ENCODE results near the gene THRA. TPM values are rescaled to one million over a fixed set of nuclear protein-coding genes. Genes with fewer than 3 reads are reported as not detected.
A peak's percentile ranks its signal among the peaks of the same experiment; 100 is the strongest.

The THRA gene
- total RNA-seq, 2 donors from 2014 or later = 35.2 to 79.8 TPM

DNA sequence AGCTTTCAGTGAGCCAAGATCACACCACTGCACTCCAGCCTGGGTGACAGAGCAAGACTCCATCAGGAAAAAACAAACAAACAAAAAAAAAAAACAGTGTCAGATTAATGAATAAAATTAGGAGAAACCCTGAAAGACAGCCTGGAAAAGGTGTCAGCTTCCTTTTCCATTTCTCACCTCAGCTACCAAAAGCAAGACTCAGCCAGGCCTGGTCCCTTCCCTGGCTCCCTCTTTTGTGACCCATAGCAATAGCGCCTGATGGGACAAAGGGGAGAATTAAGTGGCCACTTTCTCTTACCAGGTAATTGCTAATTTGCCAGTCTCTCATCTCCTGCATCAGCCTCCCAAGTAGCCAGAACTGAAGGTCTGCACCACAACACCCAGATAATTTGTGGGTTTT is 3.9 kb upstream of the THRA start:
- no peak for DNase-seq (ENCODE audit: low spot score)
- Histone ChIP-seq H3K9me3 (no peaks in the 10 kb centered on the region), H3K27ac (peak overlapping the region; percentile 43 to 74), H3K4me3 (no peak overlapping the region), H3K27me3 (replicated peaks; ENCODE audit: insufficient read depth) (no peaks in the 10 kb centered on the region), H3K4me1 (replicated peaks) (no peaks in the 10 kb centered on the region), H3K36me3 (no peaks in the 10 kb centered on the region)
- intact Hi-C loops (cut with DNase I) = no loop called here
- TF ChIP-seq POLR2AphosphoS5 (IDR thresholded peaks at IDR 0.05) (no peak), POLR2A (IDR thresholded peaks at IDR 0.05) (no peak)
- TF ChIP-seq, protein P1, sequence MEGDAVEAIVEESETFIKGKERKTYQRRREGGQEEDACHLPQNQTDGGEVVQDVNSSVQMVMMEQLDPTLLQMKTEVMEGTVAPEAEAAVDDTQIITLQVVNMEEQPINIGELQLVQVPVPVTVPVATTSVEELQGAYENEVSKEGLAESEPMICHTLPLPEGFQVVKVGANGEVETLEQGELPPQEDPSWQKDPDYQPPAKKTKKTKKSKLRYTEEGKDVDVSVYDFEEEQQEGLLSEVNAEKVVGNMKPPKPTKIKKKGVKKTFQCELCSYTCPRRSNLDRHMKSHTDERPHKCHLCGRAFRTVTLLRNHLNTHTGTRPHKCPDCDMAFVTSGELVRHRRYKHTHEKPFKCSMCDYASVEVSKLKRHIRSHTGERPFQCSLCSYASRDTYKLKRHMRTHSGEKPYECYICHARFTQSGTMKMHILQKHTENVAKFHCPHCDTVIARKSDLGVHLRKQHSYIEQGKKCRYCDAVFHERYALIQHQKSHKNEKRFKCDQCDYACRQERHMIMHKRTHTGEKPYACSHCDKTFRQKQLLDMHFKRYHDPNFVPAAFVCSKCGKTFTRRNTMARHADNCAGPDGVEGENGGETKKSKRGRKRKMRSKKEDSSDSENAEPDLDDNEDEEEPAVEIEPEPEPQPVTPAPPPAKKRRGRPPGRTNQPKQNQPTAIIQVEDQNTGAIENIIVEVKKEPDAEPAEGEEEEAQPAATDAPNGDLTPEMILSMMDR (IDR thresholded peaks at IDR 0.05) = no peak
- WGBS = 95% methylated on average over 1 of the region's 1 CpG

DNA sequence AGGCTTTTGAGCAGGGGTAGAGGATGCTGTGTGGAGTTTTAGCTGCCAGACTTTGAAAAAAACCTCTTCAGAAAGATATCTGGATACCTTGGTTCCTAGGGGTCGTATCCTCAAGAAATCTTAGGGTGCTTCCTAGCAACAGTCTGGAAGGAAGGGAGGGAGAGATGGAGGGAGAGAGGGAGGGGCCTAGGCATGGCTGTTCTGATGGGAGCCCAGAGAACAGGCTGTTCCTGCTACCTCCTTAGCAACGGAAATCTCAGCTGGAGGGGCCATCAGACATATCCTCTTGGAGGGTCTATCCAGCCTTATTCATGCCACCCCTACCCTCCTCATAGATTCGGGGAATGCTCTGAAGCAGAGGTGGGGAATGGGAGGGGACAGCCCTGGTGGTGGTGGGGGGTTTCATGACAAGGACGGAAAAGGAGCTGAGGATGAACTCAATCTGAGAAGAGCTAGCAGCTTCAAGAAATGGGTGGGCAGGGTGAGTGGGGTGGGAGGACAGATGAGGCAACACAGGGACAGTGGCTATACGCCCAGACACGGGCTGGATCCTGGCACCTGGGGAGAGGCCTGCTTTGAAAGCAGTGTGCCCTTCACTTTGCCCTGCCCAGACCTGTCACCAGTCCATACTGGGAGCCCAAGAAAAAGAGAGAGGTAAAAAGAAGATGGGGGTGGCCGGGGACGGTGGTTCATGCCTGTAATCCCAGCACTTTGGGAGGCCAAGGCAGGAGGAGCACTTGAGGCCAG is 2.9 kb upstream of the THRA start:
- no peaks in the 10 kb centered on the region for H3K27me3 ChIP-seq (replicated peaks; ENCODE audit: insufficient read depth)
- no peak overlapping the region for H3K4me3 ChIP-seq
- H3K9me3 ChIP-seq = no peaks in the 10 kb centered on the region
- H3K27ac ChIP-seq = no peak overlapping the region
- WGBS = 58% methylated on average over 8 of the region's 8 CpGs
- intact Hi-C loops (cut with DNase I) = loop anchor here (5.0 kb wide), 3 partner anchors 37 to 107 kb away; no protein-coding TSS in a partner anchor
- H3K4me1 ChIP-seq (replicated peaks) = no peaks in the 10 kb centered on the region
- DNase-seq (ENCODE audit: low spot score) = no peak
- no peaks in the 10 kb centered on the region for H3K36me3 ChIP-seq
- TF ChIP-seq POLR2A (IDR thresholded peaks at IDR 0.05) = no peak
- TF ChIP-seq POLR2AphosphoS5 (IDR thresholded peaks at IDR 0.05) = no peak
- TF ChIP-seq, protein P1 (IDR thresholded peaks at IDR 0.05) = no peak

DNA sequence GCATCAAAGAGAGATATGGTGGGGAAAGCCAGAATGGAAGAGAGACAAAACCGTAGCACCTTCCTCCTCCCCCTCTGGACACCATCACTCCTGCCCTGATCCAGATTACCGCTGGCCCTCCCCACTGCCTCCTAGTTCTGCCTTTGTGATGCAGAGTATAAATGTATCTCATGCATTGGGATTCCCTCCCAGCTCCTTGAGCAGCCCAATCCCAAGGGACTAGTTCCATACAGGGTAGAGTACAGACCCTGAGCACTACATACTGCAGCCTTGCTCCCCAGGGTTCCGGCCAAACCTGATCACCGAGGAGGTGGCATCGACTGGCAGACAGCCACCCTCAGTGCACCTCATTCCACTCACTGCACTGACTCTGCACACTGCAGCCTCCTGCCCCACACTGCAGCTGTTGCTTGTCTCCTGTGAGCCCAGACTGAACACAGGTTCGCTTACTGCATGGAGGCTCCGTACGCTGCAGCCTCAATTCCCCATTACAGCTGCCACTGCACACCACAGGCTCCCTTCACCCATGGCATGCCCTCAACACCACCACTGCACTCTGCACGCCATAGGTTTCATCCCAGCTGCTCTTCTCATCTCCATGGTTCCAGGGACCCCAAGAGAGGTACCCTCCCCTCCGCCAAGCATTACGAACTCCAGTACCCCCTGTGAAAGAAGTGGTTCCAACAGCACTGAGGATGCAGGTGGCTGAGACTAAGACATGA is 1.7 kb upstream of the THRA start:
- H3K27me3 ChIP-seq (replicated peaks; ENCODE audit: insufficient read depth) = no peaks in the 10 kb centered on the region
- no peak for DNase-seq (ENCODE audit: low spot score)
- H3K36me3 ChIP-seq = no peaks in the 10 kb centered on the region
- WGBS = 71% methylated on average over 11 of the region's 11 CpGs
- intact Hi-C loops (cut with DNase I) = loop anchor here (5.0 kb wide), 3 partner anchors 36 to 106 kb away; no protein-coding TSS in a partner anchor
- H3K27ac ChIP-seq = no peak overlapping the region
- H3K9me3 ChIP-seq = no peaks in the 10 kb centered on the region
- TF ChIP-seq POLR2A (IDR thresholded peaks at IDR 0.05) = no peak
- no peak for TF ChIP-seq POLR2AphosphoS5 (IDR thresholded peaks at IDR 0.05)
- TF ChIP-seq, protein P1 (IDR thresholded peaks at IDR 0.05) = no peak
- H3K4me3 ChIP-seq = no peak overlapping the region
- no peaks in the 10 kb centered on the region for H3K4me1 ChIP-seq (replicated peaks)

DNA sequence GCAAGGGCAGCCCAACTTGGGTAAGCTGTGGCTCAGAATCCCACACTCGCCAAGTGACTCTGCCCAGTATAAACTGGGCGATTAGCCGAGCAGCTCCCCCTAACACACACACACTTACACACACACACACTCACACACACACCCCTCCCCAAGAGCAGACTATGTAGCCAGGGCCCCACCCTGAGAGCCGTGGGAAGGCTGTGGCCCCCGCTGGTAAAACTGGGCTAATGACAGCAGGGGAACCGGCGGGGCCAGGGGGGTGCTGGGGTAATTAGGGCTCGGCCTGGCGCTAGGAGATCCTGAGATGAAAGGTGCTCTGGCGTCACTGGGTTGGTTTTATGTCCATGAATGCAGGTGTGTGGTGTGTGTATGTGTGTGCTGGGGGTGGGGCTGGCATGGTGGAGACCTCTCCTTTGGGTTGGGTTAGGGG is 1.1 kb upstream of the THRA start:
- no peaks in the 10 kb centered on the region for H3K9me3 ChIP-seq
- H3K27ac ChIP-seq = no peak overlapping the region
- TF ChIP-seq POLR2AphosphoS5 (IDR thresholded peaks at IDR 0.05) = no peak
- TF ChIP-seq, protein P1 (IDR thresholded peaks at IDR 0.05) = no peak
- TF ChIP-seq POLR2A (IDR thresholded peaks at IDR 0.05) = no peak
- no peaks in the 10 kb centered on the region for H3K27me3 ChIP-seq (replicated peaks; ENCODE audit: insufficient read depth)
- intact Hi-C loops (cut with DNase I) = loop anchor here (5.0 kb wide), 3 partner anchors 36 to 106 kb away; no protein-coding TSS in a partner anchor
- 60% methylated on average over 10 of the region's 10 CpGs for WGBS
- H3K4me3 ChIP-seq = no peak overlapping the region
- H3K36me3 ChIP-seq = no peaks in the 10 kb centered on the region
- DNase-seq (ENCODE audit: low spot score) = no peak
- H3K4me1 ChIP-seq (replicated peaks) = no peaks in the 10 kb centered on the region
